ENCODE data around the gene HAAO. TPM values are rescaled to one million over a fixed set of nuclear protein-coding genes. Genes with fewer than 3 reads are reported as not detected.

The HAAO gene
- total RNA-seq, 1 donor from 2014 or later: not detected

- no peak for DNase-seq (ENCODE audit: low read depth in 2 of 2)
Observed at GRCh38 chr2:42793334-42794270, 1.2 kb upstream of the HAAO start.

GRCh38 chr2:42792087-42792582, 248 bp downstream of the HAAO start:
- DNase-seq (ENCODE audit: low read depth in 2 of 2): no peak

GRCh38 chr2:42791606-42792005, 777 bp downstream of the HAAO start:
- no peak for DNase-seq (ENCODE audit: low read depth in 2 of 2)

GRCh38 chr2:42789751-42790150, 2.6 kb downstream of the HAAO start:
- no peak for DNase-seq (ENCODE audit: low read depth in 2 of 2)

- DNase-seq (ENCODE audit: low read depth in 2 of 2): no peak
Observed at GRCh38 chr2:42788882-42789281, 3.5 kb downstream of the HAAO start.

DNA sequence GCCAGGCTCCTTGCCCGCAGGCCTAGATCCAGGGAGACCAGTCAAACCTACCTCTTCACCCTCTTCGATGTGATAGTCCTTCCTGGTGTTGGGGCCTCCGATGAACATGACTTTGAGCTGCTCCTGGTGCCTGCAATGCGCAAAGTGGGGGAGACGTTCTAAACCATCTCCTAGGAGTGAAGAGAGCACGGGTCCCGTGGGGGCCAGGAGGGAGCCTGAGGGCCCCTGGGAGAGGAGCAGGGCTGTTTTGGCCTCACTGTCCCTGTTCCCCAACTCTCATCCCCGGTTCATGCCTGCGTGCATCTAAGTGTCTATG, 3.9 kb downstream of the HAAO start:
- no peak for DNase-seq (ENCODE audit: low read depth in 2 of 2)

DNA sequence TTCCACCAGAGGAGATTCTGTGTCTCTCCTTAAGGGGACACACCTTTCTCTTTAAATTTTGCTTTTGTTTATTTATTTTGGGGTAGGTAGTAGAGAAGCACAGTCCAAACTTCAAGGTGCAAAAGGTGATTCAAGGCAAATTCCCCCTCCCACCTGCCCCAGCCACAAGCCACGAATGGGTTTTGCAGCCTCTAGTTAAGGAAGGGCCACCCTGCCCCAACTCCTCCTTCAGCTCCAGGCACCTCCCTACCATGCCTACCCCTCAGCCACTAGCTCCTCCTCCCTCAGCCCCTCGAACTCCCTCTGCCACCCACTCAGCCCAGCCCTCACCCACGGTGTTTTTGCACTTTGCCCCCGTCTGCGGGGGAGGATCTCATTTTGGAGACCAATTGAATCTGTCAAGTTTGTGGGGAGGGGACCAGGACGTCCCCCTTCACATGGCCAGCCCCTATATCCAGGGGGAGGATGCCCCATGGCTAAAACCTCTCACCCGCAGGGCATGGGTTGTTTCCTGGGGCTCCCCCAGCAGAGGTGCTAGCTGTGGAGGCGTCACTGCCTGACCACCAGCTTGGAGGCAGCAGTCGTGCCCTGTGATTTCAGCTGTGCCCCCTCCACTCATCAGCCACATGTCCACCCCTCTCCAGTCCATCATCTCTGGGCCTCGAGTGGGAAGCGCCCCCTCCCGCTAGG, 4.5 kb downstream of the HAAO start:
- no peak for DNase-seq (ENCODE audit: low read depth in 2 of 2)

- DNase-seq (ENCODE audit: low read depth in 2 of 2): no peak
Observed at GRCh38 chr2:42787424-42787787, 5.0 kb downstream of the HAAO start.

GRCh38 chr2:42786561-42787345, 5.6 kb downstream of the HAAO start:
- no peak for DNase-seq (ENCODE audit: low read depth in 2 of 2)

GRCh38 chr2:42784204-42784880, 8.0 kb downstream of the HAAO start:
- DNase-seq (ENCODE audit: low read depth in 2 of 2): no peak

DNA sequence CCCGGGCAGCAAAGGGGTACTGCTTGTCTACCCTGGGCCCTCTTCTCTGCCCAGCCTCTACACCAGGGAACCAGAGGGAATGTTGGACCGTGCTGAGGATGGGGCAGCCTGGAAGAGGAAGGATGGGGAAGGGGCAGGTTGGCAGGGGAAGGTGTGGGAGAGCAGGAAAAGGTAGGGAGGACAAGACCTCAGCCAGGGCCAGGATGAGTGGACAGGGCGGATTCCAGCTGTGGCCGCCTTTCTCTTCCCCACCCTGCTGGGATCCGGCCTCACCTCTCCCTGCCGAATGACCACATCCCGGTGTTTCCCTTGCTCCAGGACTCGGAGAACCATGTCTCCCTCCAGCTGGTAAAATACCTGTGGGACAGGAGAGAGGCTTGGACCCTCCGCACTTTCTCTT, 8.9 kb downstream of the HAAO start:
- no peak for DNase-seq (ENCODE audit: low read depth in 2 of 2)

DNA sequence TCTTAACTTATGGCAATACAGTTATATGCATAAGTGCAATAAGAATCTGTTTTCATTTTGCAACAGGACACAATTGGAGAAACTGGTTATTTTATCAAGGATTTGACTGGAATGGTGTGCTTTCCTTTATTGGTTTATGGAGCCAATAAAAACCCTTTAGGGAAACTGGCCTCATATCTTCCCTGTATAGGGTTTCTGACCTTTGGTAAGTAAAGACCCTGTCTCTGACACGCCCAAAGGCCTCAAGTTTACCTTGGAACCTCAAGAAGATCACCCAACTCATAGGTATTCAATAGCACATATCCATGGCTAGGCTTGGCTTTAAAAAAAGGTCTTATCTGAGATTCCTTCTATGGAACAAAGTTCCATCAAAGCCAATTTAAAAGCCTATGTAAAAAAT, 11.2 kb downstream of the HAAO start:
- no peak for DNase-seq (ENCODE audit: low read depth in 2 of 2)

DNA sequence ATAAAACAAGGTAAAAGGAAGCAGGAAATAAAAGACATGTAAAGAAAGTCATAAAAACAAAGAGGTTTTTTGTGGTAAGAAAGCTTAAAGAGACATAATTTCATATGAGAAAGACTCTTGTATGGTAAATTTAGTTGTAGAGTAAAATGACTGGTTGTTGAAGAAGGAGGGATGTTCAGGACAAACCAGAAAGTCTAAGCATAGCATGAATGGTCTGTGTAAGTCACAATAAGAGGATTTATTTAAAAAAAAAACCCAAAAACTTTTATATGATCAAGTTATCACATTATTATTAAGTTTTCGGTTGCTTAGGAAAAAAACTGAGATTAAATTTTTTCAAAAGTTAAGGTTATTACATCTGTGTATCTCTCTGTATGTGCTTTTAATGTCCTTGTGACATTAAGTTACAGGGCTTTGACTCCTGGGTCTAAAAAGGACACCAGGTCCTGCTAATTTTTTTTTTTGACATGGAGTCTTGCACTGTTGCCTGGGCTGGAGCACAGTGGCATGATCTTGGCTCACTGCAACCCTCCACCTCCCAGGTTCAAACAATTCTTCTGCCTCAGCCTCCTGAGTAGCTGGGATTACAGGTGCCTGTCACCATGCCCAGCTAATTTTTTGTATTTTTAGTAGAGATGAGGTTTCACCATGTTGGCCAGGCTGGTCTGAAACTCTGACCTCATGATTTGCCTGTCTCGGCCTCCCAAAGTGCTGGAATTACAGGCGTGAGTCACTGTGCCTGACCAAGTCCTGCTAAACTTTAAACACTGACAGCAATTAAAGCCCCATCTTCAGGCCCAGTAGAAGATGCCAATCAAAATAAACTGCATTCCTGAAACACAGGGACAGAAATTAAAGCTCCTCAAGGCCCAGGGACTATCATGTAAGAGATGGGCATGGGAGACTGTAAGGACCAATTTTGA, 14.2 kb downstream of the HAAO start:
- no peak for DNase-seq (ENCODE audit: low read depth in 2 of 2)

DNA sequence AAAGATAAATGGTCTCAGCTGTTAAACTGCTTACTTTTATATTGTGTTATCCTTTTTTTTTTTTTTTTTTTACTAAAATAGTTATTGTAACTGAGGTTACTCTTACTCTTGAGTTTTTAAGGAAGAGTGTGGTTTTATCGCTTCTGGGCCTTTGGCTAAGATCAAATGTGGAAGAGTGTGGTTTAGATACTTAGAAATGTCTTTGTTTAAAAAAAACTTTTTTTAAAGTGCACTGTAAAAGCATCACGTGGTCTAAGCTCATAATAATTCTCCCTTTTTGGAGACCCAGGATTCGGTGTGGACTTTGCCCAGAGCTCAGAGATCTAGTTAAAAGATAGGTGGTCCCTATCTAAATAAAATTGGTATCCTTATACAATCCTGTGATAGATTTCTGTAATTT, 16.6 kb downstream of the HAAO start:
- DNase-seq (ENCODE audit: low read depth in 2 of 2): no peak

DNA sequence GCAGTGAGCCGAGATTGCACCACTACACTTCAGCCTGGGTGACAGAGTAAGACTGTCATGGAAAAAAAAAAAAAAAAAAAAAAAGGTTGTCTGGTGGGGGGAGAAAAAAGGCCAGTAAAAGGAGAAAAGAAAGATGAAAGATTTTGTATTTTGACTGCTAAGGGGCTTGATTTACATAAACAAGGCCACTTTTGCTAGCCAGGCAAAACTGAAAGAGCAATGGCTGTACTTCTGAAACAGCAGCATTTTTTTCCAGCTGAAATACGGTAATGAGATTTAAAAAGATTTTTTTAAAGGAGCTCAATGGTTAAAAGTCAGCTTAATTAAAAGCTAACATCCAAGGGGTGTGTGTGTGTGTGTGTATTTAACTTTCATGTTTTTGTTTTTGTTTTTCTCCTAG, 17.2 kb downstream of the HAAO start:
- DNase-seq (ENCODE audit: low read depth in 2 of 2): no peak

DNA sequence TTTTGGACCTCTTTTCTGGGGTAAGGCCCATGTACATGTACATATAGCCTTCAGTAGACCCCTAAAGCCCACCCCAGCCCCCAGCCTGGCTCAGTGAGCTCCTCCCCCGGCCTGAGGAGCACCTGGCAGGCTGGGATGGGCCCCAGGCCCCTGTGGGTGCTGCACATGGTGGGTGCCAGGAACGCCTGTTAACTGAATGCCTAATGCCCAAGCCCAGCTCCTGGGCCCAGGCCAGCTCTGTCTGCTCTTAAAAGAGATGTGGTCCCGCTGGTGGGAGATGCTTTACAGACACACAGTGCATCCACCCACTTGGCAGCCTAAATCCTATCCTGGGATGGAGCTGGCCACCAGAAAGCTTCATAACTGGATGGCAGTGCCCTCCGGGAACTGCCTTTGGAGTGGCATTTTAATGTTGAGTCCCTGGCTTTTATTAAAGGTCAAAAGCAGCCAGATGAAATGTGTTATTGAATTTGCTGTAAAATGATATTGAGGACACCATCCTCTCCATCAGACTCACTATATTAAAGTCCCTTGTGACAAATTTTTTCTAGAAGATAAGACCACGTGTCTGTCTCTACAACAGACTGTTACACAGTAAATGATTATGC, 20.7 kb downstream of the HAAO start:
- no peak for DNase-seq (ENCODE audit: low read depth in 2 of 2)

- DNase-seq (ENCODE audit: low read depth in 2 of 2): peak; percentile 35 to 69
Observed at GRCh38 chr2:42770288-42771131, 21.9 kb downstream of the HAAO start.

- no peak for DNase-seq (ENCODE audit: low read depth in 2 of 2)
Observed at GRCh38 chr2:42769583-42770287, 22.6 kb downstream of the HAAO start.
